IPS-20b (cell line): ENCODE data around the gene PLLP.
A peak's percentile ranks its signal among the peaks of the same experiment; 100 is the strongest.

Source experiments
- H3K27ac ChIP-seq: one replicate; pipeline ENCODE4 v1.5.1; 2013; ENCODE audit warnings: low read length
- H3K27me3 ChIP-seq: 2 replicates; pipeline ENCODE4 v1.6.1; 2013; ENCODE audit warnings: mild to moderate bottlenecking, low read length, inconsistent platforms; ENCODE audit not compliant: insufficient read depth
- H3K36me3 ChIP-seq: 2 replicates; pipeline ENCODE4 v1.6.1; 2013; ENCODE audit warnings: low read depth, mild to moderate bottlenecking, inconsistent platforms, low read length, moderate library complexity; ENCODE audit not compliant: insufficient read depth
- H3K4me1 ChIP-seq: 2 replicates; pipeline ENCODE4 v1.6.1; 2013; ENCODE audit warnings: mild to moderate bottlenecking, control low read depth, inconsistent platforms, low read length, moderate library complexity; ENCODE audit not compliant: insufficient read depth
- H3K4me3 ChIP-seq: 2 replicates; pipeline ENCODE4 v1.5.1; 2013; ENCODE audit warnings: mild to moderate bottlenecking, low read length, inconsistent platforms
- H3K9ac ChIP-seq: 2 replicates; pipeline ENCODE4 v1.6.1; 2013; ENCODE audit warnings: low read depth, mild to moderate bottlenecking, inconsistent platforms, low read length, moderate library complexity
- H3K9me3 ChIP-seq: 2 replicates; pipeline ENCODE4 v1.6.1; 2013; ENCODE audit warnings: mild to moderate bottlenecking, low read depth, low read length, inconsistent platforms; ENCODE audit not compliant: insufficient read depth

Gene PLLP

GRCh38 chr16:57258910-57259475 is 25.5 kb downstream of the PLLP start:
- H3K27ac ChIP-seq, result no peak overlapping the region
- no peak overlapping the region for H3K9ac ChIP-seq
- H3K27me3 ChIP-seq, result no peaks in the 10 kb centered on the region
- no peaks in the 10 kb centered on the region for H3K36me3 ChIP-seq
- no peaks in the 10 kb centered on the region for H3K9me3 ChIP-seq
- H3K4me1 ChIP-seq, result peaks cover 5% of the 10 kb centered on the region; the same call in 1 of the 2 replicates
- H3K4me3 ChIP-seq, result no peak overlapping the region

GRCh38 chr16:57258226-57258909 is 26.1 kb downstream of the PLLP start:
- Histone ChIP-seq H3K27ac (no peak overlapping the region), H3K36me3 (no peaks in the 10 kb centered on the region), H3K4me3 (no peak overlapping the region), H3K4me1 (peaks cover 5% of the 10 kb centered on the region; the same call in 1 of the 2 replicates), H3K9me3 (no peaks in the 10 kb centered on the region), H3K27me3 (no peaks in the 10 kb centered on the region), H3K9ac (no peak overlapping the region)

- Histone ChIP-seq H3K27me3 (no peaks in the 10 kb centered on the region), H3K9ac (no peak overlapping the region), H3K4me1 (peaks cover 5% of the 10 kb centered on the region; the same call in 1 of the 2 replicates), H3K36me3 (peaks cover under 1% of the 10 kb centered on the region; the same call in 1 of the 2 replicates), H3K9me3 (no peaks in the 10 kb centered on the region), H3K27ac (no peak overlapping the region), H3K4me3 (no peak overlapping the region)
Observed at GRCh38 chr16:57257455-57258070, 26.9 kb downstream of the PLLP start.

GRCh38 chr16:57256601-57257395 is 27.7 kb downstream of the PLLP start:
- H3K27ac ChIP-seq, result no peak overlapping the region
- peaks cover 5% of the 10 kb centered on the region; the same call in 1 of the 2 replicates for H3K4me1 ChIP-seq
- H3K4me3 ChIP-seq, result no peak overlapping the region
- H3K9me3 ChIP-seq, result no peaks in the 10 kb centered on the region
- H3K27me3 ChIP-seq, result no peaks in the 10 kb centered on the region
- H3K9ac ChIP-seq, result no peak overlapping the region
- peaks cover 7% of the 10 kb centered on the region; the same call in 1 of the 2 replicates for H3K36me3 ChIP-seq

GRCh38 chr16:57255686-57256415 is 28.6 kb downstream of the PLLP start:
- H3K27ac ChIP-seq, result no peak overlapping the region
- peaks cover 7% of the 10 kb centered on the region; the same call in 1 of the 2 replicates for H3K36me3 ChIP-seq
- no peaks in the 10 kb centered on the region for H3K9me3 ChIP-seq

GRCh38 chr16:57253466-57253865 is 31.0 kb downstream of the PLLP start:
- H3K27ac ChIP-seq, result no peak overlapping the region
- H3K27me3 ChIP-seq, result no peaks in the 10 kb centered on the region
- no peaks in the 10 kb centered on the region for H3K4me1 ChIP-seq
- peaks cover 12% of the 10 kb centered on the region for H3K36me3 ChIP-seq
- no peak overlapping the region for H3K4me3 ChIP-seq
- H3K9me3 ChIP-seq, result no peaks in the 10 kb centered on the region
- H3K9ac ChIP-seq, result no peak overlapping the region

More at GRCh38 chr16:57255686-57256415, 28.6 kb downstream of the PLLP start:
- Histone ChIP-seq H3K27me3 (no peaks in the 10 kb centered on the region), H3K4me1 (peaks cover 5% of the 10 kb centered on the region; the same call in 1 of the 2 replicates), H3K9ac (no peak overlapping the region), H3K4me3 (no peak overlapping the region)

GRCh38 chr16:57252148-57252721 is 32.2 kb downstream of the PLLP start:
- Histone ChIP-seq H3K4me3 (no peak overlapping the region), H3K36me3 (peaks cover 12% of the 10 kb centered on the region), H3K4me1 (no peaks in the 10 kb centered on the region), H3K27ac (no peak overlapping the region), H3K27me3 (no peaks in the 10 kb centered on the region), H3K9ac (no peak overlapping the region), H3K9me3 (no peaks in the 10 kb centered on the region)

- Histone ChIP-seq H3K36me3 (peaks cover 12% of the 10 kb centered on the region), H3K4me3 (no peak overlapping the region), H3K27me3 (no peaks in the 10 kb centered on the region), H3K27ac (no peak overlapping the region), H3K9ac (no peak overlapping the region), H3K4me1 (no peaks in the 10 kb centered on the region), H3K9me3 (no peaks in the 10 kb centered on the region)
Observed at GRCh38 chr16:57251352-57251751, 33.1 kb downstream of the PLLP start.

- H3K4me3 ChIP-seq, result peak overlapping the region; percentile 78
- H3K9ac ChIP-seq, result peak overlapping the region; percentile 74; the same call in 1 of the 2 replicates
- H3K27me3 ChIP-seq, result no peaks in the 10 kb centered on the region
- no peak overlapping the region for H3K27ac ChIP-seq
- no peaks in the 10 kb centered on the region for H3K9me3 ChIP-seq
- H3K36me3 ChIP-seq, result peaks cover 5% of the 10 kb centered on the region
- H3K4me1 ChIP-seq, result no peaks in the 10 kb centered on the region; the same call in 1 of the 2 replicates
Observed at GRCh38 chr16:57245472-57246113, 38.9 kb downstream of the PLLP start.

- Histone ChIP-seq H3K4me3 (peak within 1 kb of the TSS; percentile 78), H3K9me3 (no peaks in the 10 kb centered on the region), H3K9ac (peak within 1 kb of the TSS; percentile 74; the same call in 1 of the 2 replicates), H3K27me3 (no peaks in the 10 kb centered on the region), H3K36me3 (peaks cover 7% of the 10 kb centered on the region), H3K27ac (no peak within 1 kb of the TSS), H3K4me1 (no peaks in the 10 kb centered on the region; the same call in 1 of the 2 replicates)
Observed at GRCh38 chr16:57244767-57245471, 39.6 kb downstream of the PLLP start, which contains the start of gene ARL2BP. TSS of gene ARL2BP (plus strand) at chr16:57245259. CDS start at chr16:57245368, 109 bp downstream.
